ENCODE measurements around the gene NOP53.

GRCh38 chr19:47768604-47769003 lies 23.3 kb downstream of the NOP53 start:
- no peak for TF ChIP-seq CTCF (IDR thresholded peaks at IDR 0.05)
- no peak for TF ChIP-seq POLR2A (IDR thresholded peaks at IDR 0.05; ENCODE audit: low read depth)
